Glomerular visceral epithelial cell (primary cell): ENCODE results near the gene PSMD13.
"Not testable (repeated sequence)": the region's sequence is repeated elsewhere in the genome, so short reads cannot be mapped to it uniquely, and the experiment has no call there.

ENCODE experiments used
- DNase-seq: peaks from one replicate; pipeline ENCODE4 v3.0.0-alpha.2; 2016; ENCODE audit errors: extremely low spot score

The PSMD13 gene

DNA sequence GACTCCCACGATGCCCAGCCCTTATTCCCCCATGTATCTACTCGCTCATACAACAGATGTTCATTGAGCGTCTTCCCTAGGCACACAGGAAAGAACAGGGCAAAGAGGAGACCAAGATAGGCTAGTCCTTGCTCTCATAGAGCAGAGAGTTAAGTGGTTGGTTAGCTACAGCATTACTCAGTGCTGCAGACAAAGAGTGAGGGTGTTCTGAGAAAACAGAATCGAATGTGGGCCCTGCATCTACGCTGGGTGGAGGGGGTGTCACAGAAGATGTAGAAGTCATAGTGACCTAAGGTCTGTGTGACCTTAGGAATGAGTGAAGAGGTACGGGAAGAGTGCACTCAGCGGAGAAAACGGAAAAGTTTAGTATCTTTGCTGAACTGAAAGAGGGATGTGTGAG, 12.3 kb downstream of the PSMD13 start:
- DNase-seq = no peak

DNA sequence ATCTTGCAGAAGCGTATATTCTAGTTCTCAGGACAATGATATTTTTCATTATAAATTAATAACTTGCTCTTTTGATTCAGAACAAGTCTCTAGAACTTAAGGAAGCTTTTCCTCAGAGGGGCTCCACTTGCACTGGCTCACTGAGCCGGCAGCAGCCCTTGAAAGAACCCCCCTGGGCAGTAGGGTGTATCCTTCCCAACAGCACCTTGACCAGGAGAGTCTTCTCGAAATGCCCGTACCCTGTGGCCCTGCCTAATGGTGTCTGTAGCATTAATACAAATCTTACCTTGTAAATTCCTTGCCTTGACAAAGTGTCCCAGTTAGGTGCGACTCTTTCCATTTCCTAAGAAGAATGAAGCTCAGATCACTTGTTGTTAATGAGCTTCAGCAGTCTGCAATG, 13.5 kb downstream of the PSMD13 start:
- DNase-seq = no peak

DNA sequence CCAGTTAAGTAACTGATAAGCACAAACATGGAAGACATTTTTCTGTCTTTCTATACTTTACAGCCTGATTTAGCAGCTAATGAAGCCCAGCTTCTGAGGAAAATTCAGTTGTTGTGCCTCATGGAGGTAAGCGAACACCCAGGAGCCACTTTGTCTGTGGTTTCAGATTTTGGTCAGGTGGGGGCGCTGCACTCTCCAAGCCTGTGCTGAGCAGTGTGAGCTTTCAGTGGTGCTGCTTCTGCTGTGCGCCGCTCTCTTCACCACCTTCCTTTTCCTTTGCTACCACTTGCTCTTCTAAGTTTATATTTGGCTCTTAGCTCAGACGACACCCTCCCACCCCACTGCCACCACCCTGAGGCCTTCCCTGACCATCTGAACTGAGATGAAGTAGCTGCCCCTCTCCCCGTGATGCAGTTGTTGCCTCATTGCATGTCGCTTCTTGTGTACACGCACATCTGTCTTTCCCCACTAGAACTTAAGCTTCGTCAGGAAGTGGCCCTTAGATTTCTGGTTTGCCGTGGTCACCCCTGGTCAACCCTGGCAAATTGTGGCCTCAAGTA, 14.0 kb downstream of the PSMD13 start:
- peak; percentile 42 for DNase-seq

DNA sequence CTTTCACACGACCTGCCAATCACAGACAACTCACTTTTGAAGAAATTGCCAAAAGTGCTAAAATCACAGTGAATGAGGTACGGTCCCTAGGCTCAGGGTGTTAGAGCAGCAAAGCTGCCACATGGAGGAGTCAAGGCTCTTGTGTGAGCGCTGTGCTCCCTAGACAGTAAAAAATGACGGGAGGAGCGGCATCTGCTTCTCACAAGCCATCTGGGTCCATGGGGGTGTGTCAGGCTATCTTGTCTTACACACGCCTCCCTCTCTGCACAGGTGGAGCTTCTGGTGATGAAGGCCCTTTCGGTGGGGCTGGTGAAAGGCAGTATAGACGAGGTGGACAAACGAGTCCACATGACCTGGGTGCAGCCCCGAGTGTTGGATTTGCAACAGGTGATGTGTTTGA, 14.8 kb downstream of the PSMD13 start:
- DNase-seq = no peak

DNA sequence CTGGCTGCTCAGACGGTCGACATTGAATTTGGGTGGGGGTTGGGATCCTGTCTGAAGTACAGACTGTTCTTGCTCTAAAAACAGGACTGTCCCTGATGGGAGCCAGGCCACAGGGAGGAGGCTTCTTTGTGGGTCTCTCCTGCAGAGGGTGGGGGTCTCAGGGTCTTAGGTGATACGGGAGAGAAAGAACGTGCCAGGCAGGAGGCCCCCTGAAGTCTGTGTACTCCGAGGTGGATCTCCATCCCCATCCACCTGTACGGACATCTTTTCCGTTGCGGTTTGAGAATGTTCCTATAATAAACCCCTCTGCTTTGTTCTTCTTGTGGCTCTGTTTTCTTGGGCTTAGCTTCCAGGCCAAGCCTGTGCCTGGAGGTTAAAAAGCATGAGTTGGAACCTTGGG, 15.9 kb downstream of the PSMD13 start:
- DNase-seq = no peak

DNA sequence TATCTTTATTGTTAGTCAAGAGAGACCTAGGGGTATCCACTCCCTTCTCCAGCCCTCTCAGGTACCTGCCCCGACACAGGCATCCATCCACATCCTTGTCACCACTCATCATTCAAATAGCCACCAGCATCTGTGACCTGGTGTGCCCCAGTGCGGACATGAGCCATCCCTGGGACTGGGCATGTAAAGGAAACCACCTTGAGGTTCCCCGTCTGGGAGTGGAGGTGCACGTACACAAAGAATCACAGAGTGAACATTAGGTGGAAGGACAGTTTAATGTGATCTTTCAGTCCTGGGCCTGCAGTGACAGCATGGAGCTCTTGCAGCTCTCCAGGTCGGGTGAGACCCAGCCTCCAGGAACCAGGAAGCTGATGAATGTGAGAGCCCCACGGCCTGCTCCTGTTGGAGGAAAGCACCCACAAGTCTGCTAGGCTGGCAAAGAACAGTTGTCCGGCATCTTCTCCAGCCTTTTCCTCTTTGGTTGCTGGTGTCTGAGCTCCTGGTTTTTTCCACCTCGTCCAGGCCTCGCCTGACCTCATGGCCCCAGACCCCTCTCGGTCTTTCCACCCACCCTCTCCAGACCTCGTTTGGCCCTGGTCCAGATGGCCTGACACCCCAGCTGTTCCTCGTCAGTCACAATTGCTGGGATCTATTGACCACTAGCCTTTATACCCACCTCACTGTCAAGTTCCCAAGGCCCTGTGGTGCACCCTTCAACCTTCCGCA, 16.5 kb downstream of the PSMD13 start:
- DNase-seq = no peak

DNA sequence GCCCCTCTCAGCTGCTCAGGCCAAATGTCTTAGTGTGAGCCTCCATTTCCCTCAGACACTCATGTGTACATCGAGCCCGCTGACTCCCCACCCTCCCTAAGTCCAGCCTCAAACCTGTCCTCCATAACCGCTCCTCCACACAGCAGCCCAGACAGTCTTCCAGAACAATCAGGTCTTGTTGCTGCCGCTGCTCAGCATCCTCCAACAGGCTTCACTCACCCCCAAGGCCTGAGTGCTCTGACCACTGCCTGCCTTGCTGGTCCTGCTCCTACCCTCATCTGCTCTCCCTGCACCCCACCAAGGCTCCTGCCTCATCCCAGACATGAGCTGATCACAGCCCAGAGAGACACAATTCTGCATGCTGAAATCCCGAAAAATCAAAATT, 17.1 kb downstream of the PSMD13 start:
- no peak for DNase-seq

DNA sequence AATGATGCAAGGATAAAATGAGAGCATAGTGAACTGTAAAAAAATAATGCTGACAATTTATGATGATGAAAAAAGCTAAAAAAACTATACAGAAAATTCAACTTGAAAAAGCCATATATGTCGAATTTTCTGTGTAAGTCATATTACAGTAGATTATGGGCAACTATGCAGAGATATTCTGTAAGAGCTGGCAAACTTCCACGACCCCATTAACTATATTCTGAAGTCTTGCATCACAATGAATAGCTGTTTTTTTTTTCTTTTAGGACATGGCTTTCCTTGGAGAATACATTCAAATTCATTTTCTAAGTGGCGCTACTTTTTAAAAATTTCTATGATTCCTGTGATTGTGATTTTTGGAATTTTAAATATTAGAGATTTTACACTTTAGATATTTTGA, 18.4 kb downstream of the PSMD13 start:
- DNase-seq = no peak

DNA sequence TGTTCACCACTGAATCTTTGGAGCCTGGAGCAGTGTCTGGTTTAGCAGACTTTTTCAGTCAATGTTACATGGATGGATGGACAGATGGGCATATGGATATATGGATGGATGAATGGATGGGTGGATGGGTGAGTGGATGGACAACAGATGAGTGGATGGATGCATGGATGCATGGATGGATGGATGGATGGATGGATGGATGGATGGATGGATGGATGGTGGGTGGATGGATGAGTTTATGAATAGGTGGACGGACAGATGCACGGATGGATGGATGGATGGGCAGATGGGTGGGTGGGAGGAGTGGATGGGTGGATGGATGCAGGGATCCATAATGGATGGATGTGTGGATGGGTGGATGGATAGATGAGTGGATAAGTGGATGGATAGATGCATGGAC, 19.0 kb downstream of the PSMD13 start:
- no peak for DNase-seq

DNA sequence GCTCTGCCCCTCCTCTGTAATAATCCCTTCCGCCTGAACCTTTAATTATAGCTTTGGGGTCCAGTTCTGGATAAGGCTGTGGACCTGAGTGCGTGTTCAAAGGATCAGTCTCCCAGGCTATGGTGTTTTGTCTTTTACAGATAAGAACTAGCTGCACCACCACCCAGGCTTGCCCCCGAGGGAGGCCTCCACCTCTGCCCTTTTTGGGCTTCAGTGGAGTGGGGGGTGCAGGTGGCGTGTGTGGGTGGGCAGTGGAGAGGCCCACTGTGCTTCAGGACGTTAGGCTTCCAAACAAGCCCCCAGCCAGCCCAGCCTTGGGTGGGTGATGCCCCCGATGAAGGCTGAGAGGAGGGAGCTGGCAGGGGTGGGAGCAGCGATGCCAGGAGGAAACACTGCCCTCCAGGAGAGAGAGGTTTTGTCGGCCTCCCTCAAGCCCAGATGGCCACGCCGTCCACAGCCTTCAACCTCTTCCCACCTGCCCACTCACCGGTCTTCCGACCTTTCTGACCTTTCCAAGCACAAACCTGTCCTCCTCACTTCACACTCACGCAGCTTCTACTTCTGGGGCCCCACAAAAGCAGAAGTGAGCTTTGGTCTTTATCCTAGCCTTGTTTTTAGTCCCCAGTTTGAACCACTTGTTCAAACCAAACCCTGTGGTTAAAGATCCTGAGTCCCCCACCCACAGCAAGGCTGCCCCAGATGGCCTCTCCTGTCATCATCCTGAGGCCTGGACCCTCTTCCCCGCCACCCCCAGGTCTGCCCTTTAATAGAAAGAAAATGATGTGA, 20.4 kb downstream of the PSMD13 start:
- no peak for DNase-seq

DNA sequence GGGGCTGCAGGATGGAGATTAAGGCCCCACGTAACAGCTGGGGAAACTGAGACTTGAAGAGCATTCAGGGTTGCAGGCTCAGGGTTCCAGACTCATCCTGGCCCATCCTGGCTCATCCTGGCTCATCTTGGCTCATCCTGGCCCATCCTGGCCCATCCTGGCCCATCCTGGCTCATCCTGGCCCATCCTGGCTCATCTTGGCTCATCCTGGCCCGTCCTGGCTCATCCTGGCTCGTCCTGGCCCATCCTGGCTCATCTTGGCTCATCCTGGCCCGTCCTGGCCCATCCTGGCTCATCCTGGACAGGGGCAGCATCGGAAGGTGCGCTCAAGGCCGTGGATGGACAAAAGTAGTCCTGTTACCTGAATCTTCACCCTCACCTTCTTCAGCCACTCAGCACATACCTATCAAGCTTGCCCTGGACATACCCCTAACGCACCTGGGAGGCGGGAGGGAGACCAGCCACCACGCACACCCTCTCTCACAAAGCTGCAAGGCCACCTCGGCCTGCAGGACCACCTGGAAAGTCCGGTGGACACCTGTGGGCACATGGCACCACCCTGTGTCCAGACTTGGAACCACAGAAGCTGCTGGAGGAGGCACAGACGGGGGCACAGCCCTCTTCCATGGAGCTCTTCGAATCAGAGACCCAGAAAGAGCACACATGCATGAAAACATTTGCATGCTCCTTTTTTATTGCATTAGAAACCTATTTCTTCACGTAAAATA, 21.2 kb downstream of the PSMD13 start:
- DNase-seq = no peak

DNA sequence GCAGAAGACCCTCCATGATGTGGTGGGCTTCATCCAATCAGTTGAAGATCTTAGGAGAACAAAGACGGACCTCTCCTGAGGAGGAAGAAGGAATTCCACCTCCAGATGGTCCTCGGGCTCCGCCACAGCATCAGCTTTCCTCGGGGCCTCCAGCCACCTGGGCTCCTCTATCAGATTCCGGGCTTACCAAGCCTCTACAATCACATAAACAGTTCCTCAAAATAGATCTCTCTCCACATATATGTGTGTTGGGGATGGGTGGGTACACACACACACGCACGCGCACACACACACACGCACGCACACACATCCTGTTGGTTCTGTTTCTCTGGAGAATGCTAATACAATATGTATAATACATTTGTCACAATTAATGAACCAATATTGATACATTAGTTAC, 22.6 kb downstream of the PSMD13 start:
- DNase-seq = no peak

DNA sequence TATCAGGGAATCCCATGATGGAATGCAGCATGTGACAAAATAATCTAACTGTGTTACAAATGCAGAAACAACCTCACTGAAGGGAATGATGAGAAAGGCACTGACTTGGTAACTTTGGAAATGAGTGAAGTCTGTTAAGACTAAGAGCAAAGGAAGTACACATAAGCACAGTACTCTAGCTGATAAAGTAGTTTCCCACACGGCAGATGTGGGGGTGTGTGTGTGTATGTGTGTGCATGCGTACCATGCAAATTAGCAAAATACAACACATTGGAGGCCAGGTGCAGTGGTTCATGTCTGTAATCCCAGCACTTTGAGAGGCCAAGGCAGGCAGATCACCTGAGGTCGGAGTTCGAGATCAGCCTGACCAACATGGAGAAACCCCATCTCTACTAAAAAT, 24.8 kb downstream of the PSMD13 start:
- no peak for DNase-seq

DNA sequence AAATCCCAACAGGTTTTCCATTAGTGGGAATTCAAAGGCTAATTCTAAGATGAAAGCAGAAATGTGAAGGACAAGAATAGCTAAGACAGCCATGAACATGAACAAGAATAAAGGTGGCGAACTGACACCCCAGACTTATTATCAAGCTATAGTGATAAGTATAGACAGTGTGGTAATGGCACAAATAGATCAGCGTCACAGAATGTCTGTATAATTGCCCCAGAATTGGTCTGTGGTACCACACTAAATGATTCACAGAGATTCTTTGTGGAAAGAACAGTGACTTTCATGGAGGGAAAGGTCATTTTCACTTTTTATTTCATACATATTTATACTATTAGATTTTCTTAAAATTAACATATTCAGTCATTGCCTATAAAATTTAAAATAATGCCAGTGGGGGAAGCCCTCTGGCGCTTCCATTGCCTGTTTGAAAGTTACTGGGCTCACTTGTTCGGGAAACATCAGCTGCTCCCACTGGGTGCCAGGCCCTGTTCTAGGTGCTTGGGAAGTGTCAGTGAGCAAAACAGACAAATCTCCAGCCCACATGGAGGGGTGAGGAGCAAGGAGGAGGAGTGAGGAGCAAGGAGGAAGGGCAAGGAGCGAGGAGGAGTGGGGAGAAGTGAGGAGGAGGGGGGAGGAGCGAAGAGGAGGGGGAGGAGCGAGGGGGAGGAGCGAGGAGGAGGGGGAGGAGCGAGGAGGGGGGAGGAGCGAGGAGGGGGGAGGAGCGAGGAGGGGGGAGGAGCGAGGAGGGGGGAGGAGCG, 30.1 kb downstream of the PSMD13 start:
- DNase-seq = no peak

DNA sequence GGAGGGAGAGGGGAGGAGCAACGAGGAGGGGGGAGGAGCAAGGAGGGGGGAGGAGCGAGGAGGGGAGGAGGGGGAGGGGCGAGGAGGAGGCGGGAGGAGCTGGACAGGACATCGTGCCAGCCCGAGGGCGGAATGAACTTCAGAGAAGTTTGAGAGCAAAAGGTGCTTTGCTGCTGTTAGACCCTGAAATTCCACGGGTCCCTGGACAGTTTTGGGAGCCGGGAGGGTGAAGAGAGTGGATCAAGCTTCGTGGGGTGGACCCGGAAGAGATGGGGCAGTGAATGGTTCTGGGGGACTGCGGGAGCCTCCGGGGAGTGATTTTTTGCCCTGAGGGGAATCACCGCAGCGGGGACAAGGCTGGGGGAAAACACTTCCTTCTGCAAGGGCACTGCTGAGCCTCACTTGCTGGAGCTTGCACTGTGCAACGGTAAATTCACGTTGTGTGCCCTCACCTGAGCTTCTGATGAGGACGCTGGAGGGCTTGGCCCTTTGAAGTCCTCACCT, 30.8 kb downstream of the PSMD13 start:
- DNase-seq = no peak

DNA sequence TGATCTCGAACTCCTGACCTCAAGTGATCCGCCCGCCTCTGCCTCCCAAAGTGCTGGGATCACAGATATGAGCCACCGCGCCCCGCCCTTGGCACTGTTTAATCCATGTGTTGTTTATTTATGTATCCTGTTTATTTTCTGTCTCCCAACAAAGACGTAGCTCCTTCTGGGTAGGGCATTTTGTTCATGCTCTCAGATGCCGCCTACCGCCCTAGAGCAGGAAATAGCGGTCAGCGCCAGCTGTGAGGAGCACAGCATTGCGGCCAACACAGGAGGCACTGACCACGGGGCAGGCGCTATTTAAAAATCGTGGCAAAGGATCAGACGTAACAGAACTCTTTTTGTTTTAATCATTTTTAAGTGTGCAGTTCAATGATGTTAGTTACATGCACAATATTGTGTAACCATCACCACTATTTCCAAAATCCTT, 32.0 kb downstream of the PSMD13 start:
- DNase-seq = not testable (repeated sequence)

DNA sequence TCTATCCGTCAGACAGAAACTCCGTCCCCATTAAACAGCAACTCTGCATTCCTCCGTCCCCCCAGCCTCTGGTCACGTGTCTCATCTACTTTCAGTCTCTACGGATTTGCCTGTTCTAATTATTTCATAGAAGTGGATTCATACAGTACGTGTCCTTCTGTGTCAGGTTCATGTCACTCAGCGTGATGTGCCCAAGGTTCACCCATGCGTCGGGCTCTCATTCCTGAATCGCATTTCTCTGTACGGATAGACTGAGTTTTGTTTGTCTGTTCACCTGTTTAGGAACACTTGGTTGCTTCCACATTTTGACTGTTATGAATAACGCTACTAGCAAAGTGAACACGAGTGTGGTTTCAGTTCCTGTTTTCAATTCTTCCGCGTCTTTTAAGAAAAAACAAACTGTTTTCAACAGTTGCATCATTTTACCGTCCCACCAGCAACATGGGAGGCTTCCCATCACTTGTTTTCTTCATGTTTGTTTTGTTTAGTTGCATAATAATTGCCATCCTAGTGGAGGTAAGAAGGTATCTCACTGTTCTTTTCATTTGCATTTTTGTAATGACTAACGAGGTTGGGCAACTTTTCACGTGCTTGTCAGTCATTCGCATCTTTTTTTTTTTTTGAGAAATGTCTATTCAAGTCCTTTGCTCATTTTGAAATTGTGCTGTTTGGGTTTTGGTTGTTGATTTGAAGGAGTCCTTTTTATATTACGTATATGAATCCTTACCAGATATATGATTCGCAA, 32.5 kb downstream of the PSMD13 start:
- DNase-seq = no peak

DNA sequence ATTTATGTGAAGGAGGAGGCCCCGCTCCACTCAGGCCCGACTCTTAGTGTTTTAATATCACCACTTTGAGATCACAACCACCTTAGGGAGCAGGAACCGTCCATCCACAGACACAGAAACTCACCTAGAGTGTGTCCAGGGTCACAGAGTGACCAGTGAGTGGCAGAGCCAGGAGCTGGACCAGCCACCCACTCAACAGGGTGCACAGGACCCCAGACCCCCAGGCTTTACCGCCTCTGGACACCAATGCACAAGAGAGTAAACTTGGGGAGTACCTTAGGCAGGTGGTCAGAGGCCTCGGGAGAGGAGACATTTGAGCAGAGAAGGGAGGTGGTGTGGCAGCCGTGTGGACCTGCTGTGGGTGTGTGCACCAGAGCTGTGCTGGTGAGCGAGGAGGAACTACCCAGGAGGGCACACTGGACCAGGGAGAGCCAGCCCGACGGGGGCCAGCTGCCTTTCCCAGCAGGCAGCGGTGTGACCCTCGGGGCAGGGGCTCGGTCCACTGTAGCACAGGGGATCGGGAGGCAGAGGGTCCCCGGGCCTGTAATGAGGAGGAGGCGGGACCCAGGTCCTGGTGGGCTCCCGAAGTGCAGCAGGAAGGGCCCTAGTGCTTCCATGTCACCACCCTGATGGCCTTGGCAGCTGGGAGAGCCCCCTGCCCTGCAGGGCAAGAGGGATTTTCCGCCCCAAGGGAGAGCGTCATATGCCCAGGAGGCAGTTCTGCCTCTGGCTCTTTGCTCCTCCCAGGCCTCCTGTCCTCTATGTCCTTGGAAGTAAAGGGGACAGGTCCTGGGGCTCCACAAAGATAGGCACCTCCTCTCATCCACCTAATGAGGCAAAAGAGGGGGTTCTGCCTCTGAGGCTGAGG, 33.9 kb downstream of the PSMD13 start:
- DNase-seq = no peak

DNA sequence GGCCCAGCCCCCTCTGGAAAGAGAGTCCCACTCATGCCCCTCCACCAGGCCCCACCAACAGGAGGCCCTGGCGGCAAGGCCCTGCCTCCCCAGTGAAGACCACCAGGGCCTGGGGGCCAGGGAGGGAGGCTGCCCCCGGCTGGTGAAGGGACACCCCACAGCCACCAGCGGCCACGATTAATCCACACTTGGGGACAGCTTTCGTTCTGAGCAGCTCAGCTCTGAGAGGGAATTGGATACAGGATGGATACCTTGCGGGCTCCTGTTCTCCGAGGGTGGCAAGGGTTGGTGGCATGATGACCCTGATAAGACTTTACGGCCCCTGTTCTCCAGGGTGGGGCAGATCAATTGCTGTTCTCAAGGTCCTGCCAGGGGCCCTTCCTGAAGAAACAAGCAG, 34.5 kb downstream of the PSMD13 start:
- DNase-seq = no peak
